NT2/D1 (cell line): ENCODE results near the gene ADK.

Experiments
- SUZ12 ChIP-seq: IDR thresholded peaks from 2 replicates; pipeline ENCODE4 v1.6.1; 2011; ENCODE audit not compliant: insufficient read length, insufficient read depth; ENCODE audit errors: extremely low read depth
- YY1 ChIP-seq: IDR thresholded peaks from 2 replicates; pipeline ENCODE4 v1.6.1; 2011; ENCODE audit not compliant: insufficient read length, insufficient read depth
- ZNF274 ChIP-seq: IDR thresholded peaks from 2 replicates; pipeline ENCODE4 v1.6.1; 2011; ENCODE audit warnings: mild to moderate bottlenecking, low read depth, low read length

DNA sequence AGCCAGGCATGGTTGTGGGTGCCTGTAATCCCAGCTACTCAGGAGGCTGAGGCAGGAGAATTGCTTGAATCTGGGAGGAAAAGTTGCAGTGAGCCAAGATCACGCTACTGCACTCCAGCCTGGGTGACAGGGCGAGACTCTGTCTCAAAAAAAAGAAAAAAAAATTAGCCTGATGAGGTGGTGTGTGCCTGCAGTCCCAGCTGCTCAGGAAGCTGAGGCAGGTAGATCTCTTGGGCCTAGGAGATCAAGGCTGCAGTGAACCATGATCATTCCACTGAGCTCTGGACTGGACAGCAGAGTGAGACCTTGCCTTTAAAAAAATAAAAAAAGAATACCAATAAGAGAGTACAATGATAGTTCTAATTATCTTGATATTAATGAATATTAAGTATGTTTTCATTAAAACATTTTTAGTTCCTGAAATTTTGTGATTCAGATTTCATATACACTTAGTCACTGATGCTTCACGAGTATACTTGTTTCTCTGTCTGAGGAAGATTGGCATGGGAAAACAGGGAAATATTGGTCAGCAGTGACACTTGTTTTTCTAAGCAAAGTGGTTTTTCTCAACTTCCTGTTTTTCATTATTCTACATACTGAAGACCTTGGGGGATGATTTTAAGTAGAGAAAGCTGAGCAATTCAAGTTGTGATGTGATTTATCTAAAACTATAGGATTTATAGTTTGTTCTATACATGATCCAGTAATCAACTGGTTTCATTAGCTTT is 76.8 kb downstream of the ADK start:
- TF ChIP-seq YY1 (no peak), SUZ12 (no peak), ZNF274 (no peak)
